ENCODE results near the gene ALOX15B.
A peak's percentile ranks its signal among the peaks of the same experiment; 100 is the strongest.
"Not testable (repeated sequence)": the region's sequence is repeated elsewhere in the genome, so short reads cannot be mapped to it uniquely, and the experiment has no call there.

ALOX15B gene

GRCh38 chr17:8041249-8041928, 2.5 kb downstream of the ALOX15B start:
- no peak for DNase-seq

DNA sequence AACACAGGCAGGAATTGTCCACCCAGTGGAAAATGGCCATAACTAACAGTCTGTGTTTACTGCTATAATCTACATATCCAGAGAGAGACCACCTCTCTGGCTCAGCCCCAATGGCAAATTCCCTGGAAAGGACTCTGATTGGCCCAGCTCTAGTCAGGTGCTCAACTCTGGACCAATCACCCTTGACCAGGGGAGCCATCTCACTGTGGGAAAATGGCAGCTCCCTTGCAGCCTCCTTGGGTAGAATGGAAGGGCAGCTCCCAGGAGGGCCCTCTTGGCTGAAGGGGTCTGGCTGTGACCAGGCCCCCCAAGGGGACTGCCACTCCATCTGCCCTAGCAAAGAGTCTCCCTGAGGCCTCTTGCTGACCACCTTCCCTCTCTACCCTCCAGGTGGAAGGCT, 3.1 kb downstream of the ALOX15B start:
- no peak for DNase-seq

DNA sequence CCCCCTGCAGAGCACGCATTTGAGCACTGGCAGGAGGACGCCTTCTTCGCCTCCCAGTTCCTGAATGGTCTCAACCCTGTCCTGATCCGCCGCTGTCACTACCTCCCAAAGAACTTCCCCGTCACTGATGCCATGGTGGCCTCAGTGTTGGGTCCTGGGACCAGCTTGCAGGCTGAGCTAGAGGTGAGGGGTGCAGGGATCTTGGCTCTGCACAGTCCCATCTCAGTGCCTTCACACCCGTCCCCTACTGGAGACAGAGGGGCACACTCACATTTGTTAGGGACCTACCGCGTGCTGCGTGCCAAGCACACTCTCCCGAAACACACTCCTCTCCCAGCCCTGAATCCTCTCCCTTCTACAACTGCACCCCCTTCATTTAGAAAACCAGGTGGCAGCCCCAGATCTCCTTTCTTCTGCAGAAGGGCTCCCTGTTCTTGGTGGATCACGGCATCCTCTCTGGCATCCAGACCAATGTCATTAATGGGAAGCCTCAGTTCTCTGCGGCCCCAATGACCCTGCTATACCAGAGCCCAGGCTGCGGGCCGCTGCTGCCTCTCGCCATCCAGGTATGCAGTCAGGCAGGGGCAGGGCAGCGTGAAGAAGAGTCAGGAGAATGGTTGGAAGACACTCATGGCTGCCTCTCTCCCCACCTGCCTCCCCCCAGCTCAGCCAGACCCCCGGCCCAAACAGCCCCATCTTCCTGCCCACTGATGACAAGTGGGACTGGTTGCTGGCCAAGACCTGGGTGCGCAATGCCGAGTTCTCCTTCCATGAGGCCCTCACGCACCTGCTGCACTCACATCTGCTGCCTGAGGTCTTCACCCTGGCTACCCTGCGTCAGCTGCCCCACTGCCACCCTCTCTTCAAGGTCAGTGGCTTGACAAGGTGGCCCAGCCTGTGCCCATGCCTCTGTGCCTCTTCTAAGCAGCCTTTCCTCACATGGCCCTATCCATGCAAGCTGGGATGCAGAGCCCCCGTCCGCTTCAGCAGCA, 6.3 kb downstream of the ALOX15B start:
- DNase-seq, result no peak

- no peak for DNase-seq
These were observed 7.6 kb downstream of the ALOX15B start for GRCh38 chr17:8046306-8046928.

DNA sequence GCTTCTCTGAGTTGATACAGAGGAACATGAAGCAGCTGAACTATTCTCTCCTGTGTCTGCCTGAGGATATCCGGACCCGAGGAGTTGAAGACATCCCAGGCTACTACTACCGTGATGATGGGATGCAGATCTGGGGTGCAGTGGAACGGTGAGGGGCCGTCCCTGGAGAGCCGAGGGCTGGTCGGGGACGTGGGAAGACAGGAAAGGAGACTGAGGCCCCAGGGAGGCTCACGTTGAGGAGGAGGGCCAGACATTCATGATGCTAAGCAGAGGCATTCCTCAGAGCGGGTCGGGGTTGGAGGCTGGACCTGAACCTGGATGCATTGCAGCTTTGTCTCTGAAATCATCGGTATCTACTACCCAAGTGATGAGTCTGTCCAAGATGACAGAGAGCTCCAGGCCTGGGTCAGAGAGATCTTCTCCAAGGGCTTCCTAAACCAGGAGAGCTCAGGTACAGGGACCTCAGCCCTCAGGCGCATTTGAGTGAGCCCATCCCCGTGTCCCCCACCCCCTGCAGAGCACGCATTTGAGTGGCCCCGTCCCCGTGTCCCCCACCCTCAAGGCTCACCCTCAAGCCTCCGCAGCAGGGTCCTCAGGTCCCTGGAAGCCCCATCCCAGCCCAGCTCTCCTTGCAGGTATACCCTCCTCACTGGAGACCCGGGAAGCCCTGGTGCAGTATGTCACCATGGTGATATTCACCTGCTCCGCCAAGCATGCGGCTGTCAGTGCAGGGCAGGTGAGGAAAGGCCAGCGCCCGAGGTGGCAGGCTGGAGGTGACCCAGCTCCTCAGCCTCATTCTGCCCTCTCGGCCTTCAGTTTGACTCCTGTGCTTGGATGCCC, 8.3 kb downstream of the ALOX15B start:
- no peak for DNase-seq

GRCh38 chr17:8047769-8048110, 8.9 kb downstream of the ALOX15B start:
- DNase-seq, result no peak

DNA sequence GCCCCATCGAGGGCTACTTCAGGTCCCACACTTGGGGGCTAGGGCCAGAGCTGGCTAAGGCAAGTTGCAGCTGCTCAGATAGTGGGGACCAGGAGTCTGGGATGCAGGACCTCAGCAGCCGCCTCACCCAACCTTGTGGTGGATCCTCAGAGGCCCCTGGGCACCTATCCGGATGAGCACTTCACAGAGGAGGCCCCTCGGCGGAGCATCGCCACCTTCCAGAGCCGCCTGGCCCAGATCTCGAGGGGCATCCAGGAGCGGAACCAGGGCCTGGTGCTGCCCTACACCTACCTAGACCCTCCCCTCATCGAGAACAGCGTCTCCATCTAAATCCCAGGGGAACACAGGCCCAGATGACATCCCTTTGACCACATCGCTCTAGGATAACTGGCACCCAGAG, 9.4 kb downstream of the ALOX15B start:
- DNase-seq, result no peak

GRCh38 chr17:8048736-8049135, 9.9 kb downstream of the ALOX15B start:
- no peak for DNase-seq

DNA sequence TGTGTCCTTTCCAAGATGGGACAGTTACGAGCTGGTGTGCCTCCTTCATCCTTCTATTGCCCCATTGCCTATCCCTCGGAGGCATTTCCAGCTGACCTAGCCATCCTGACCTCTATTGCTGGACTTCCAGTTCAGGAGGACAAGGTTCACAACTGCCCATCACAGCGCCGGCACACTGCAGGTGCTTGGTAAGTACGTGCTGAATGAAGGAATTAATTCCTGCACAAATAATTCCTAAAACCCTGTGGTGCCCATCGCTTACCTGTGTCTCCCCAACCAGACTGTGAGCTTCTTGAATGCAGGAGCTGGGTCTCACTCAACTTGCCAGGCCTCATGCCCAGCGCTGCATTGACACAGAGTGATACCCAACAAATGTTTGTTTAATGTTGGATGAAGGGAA, 13.0 kb downstream of the ALOX15B start:
- no peak for DNase-seq

GRCh38 chr17:8052256-8053252, 13.7 kb downstream of the ALOX15B start:
- DNase-seq, result no peak

DNA sequence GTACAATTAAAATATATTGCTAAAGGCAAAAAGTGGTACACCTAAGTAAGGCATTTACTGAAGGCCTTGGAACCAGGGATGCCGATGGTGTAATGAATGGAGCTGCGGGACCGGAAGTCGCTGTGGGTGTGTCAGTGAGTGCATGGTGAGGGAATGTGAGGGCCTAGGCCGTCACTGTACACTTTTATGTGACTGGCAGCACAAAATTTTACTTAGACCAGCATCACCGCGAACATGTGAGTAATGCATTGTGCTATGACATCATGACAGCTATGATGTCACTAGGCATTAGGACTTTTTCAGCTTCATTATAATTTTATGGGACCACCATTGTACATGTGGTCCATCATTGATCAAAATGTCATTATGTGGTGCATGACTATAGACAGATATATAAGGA, 14.7 kb downstream of the ALOX15B start:
- DNase-seq, result no peak

DNA sequence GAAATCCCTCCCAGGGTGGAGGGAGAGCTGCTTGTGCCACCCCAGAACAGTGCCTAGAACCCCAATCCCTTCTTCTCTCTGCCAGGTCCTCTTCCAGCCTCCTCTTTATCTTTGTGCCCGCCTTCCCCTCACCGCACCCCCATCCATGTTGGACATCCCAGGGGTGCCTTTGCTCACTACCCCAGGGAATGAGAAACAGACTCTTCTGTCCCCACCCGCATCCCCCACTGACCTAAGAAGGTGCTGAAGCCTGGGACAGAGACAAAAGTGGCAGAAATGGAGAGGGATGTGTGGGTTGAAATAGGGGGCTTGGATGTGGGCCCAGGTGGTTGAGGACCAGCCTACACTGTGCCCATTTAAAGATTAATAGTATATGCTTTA, 17.0 kb downstream of the ALOX15B start:
- no peak for DNase-seq

DNA sequence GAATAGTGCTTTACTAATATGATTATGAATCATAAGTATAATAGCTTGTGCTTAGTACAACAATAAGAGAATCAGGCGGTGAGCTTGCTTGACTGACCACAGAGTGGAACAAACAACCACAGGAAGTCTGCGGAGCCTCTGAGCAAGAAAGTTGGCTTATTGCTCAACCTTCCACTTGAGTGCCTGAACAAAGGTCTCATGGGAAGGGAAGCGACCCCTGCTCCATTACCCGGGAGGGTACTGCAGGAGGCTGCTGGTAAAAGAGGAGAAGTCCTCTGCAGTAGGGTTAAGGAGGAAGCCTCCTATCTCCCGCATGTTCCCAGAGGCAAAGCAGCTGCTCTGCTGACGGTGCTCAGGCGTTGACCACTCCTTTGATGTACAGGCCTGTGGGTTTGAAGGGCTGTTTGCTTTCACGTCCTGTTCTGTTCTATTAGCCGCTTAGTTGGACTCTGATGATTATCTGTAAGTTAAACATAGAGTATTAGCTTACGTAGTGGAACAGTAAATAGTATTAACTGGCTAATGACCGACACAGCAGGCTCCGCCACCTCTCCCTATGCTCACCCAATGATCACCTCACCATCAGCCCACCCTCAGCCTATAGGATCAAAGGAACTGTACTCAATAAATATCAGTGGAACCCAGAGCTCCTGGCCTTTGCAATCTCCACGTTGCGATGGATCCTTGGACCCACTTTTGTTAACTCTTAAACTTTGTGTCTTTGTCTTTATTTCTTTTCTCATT, 17.5 kb downstream of the ALOX15B start:
- DNase-seq, result no peak

DNA sequence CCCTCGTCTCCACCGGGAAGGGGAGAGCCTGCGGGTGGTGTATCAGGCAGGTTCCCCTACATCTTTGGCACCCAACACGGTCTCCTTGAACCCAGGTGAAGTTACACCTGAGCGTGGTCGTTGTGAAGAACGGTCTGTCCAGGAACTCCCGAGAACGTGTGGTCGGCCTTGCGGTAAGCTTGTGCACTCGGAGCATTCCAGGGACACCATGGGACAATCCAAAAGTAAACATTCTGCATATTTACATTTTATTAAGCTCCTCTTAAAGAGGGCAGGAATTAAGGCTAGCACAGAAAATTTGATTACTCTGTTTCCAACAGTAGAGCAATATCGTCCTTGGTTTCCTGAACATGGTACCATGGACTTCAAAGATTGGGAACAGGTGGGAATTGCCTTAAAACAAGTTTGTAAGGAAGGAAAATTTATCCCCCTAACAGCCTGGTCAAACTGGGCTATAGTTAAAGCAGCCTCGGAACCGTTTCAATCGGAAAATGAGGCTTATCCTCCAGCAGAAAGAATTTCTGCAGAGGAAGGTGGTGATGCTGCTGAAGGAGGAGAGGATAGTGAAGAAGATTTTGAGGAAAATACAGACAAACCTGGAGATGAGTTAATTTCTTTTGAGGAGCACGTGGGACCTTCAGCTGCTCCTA, 18.2 kb downstream of the ALOX15B start:
- DNase-seq, result no peak

- DNase-seq, result no peak
These were observed 18.8 kb downstream of the ALOX15B start for GRCh38 chr17:8057691-8058114.

DNA sequence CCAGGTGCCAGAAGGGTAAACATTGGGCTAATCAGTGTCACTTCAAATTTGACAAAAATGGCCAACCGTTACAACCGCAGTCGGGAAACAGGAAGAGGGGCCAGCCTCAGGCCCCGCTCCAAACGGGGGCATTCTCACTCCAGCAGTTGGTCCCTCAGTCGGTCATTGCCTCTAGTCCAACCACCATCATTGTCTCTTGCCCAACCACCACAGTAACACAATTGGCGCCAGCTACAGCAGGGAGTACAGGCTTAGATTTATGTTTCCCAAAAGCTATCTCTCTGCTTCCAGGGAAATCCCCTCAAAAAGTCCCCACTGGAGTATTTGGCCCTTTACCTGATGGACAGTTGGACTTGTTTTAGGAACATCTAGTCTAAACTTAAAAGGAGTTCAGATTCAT, 20.3 kb downstream of the ALOX15B start:
- no peak for DNase-seq

DNA sequence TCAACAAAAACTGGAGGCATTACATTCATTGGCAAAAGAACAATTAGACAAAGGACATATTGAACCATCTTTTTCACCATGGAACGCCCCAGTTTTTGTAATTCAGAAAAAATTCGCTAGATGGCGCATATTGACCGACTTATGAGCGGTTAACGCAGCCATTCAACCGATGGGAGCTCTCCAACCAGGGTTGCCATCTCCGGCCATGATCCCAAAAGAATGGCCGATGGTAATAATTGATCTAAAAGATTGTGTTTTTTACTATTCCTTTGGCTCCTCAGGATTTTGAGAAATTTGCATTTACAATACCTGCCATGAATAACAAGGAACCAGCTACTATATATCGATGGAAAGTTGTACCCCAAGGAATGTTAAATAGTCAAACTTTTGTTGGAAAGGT, 21.4 kb downstream of the ALOX15B start:
- DNase-seq, result peak; percentile 24

DNA sequence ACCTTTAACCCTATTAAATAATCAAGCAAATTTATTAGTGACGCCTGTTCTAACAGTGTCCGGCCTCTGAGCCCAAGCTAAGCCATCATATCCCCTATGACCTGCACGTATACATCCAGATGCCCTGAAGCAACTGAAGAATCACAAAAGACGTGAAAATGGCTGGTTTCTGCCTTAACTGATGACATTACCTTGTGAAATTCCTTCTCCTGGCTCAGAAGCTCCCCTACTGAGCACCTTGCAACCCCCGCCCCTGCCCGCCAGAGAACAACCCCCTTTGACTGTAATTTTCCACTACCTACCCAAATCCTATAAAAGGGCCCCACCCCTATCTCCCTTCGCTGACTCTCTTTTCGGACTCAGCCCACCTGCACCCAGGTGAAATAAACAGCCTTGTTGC, 23.0 kb downstream of the ALOX15B start:
- not testable (repeated sequence) for DNase-seq

- no peak for DNase-seq
These were observed 23.6 kb downstream of the ALOX15B start for GRCh38 chr17:8062435-8062806.

DNA sequence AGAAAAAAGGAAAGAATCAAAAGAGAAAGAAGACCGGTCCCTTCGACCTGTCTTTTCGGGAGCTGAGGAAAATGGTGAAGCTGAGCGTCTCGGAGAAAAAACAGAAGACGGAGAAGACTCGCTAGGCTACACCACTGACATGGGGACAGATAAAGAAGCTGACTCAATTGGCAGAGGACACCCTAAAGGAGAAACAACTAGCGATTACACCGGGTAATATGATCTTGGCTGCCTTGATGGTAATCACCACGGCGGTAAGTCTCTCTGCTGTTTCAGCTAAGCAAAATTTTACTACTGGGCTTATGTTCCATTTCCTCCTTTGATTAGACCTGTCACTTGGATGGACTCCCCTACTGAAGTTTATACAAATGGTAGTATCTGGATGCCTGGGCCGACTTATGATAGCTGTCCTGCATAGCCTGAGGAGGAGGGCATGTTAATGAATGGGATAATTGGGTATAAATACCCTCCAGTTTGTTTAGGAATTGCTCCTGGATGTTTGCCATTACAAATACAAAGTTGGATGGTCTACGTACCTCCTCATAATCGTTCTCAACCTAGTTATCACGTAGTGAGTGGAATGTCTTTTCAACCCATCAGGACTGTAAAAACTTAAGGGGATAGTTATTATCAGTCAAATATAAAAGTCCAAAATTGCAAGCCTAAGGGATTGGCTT, 24.1 kb downstream of the ALOX15B start:
- no peak for DNase-seq

Measured in effector CD8-positive, alpha-beta T cell (primary cell).